ENCODE results near the gene LHX1. TPM values are rescaled to one million over a fixed set of nuclear protein-coding genes. Genes with fewer than 3 reads are reported as not detected.

LHX1 gene
- polyA plus RNA-seq, 1 of the 3 experiments (the other 2 are of a cell fraction) = not detected

DNA sequence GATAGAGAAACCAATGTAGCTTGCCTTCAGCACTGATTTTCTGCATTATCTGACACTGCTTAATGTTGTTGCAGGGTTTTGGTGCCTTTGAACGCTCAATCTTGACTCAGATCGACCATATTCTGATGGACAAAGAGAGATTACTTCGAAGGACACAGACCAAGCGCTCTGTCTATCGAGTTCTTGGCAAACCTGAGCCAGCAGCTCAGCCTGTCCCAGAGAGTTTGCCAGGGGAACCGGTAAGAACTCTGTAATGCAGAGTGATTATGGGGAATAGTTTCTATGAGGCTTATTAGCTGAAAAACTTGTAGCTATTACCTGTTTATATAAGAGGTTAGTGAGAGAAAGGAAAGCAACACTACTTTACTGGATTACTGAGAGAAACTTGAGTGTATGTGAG, 51.9 kb downstream of the LHX1 start (continued):
- TF ChIP-seq, protein P1, sequence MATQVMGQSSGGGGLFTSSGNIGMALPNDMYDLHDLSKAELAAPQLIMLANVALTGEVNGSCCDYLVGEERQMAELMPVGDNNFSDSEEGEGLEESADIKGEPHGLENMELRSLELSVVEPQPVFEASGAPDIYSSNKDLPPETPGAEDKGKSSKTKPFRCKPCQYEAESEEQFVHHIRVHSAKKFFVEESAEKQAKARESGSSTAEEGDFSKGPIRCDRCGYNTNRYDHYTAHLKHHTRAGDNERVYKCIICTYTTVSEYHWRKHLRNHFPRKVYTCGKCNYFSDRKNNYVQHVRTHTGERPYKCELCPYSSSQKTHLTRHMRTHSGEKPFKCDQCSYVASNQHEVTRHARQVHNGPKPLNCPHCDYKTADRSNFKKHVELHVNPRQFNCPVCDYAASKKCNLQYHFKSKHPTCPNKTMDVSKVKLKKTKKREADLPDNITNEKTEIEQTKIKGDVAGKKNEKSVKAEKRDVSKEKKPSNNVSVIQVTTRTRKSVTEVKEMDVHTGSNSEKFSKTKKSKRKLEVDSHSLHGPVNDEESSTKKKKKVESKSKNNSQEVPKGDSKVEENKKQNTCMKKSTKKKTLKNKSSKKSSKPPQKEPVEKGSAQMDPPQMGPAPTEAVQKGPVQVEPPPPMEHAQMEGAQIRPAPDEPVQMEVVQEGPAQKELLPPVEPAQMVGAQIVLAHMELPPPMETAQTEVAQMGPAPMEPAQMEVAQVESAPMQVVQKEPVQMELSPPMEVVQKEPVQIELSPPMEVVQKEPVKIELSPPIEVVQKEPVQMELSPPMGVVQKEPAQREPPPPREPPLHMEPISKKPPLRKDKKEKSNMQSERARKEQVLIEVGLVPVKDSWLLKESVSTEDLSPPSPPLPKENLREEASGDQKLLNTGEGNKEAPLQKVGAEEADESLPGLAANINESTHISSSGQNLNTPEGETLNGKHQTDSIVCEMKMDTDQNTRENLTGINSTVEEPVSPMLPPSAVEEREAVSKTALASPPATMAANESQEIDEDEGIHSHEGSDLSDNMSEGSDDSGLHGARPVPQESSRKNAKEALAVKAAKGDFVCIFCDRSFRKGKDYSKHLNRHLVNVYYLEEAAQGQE (IDR thresholded peaks at IDR 0.05; ENCODE audit: low read depth, low read length) = no peak
- TF ChIP-seq FOXM1 (IDR thresholded peaks at IDR 0.05; ENCODE audit: low read depth) (no peak), TCF12 (IDR thresholded peaks at IDR 0.05) (no peak), RCOR1 (IDR thresholded peaks at IDR 0.05; ENCODE audit: low read length) (no peak)

DNA sequence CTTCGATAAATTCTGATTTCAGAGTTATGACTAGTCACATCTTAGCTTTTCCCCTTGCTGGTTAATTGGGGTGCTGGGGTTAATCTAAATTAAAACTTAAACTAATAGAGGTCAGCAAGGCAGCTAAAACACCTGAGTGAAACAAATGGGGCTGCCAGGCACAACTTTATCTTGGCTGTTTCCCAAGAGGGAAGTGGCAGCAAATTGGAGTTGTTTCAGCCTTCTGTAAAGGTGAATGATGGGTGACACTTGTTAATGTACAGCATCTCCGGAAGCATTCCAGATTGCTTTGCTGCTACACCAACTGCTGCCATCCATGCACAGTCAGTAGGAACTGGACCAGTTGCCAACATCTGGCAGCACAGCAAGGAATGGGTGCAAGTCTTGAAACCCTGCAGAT, 55.4 kb downstream of the LHX1 start:
- H3K9me2 ChIP-seq = no peaks in the 10 kb centered on the region
- no peaks in the 10 kb centered on the region for H4K20me1 ChIP-seq (ENCODE audit: insufficient read depth)
- no peak overlapping the region for H3K9ac ChIP-seq
- no peak overlapping the region for H2AFZ ChIP-seq (ENCODE audit: low read depth)
- H3K4me3 ChIP-seq (ENCODE audit: low read depth in 2 of 2, low read length in 1 of 2) = no peak overlapping the region
- no peak overlapping the region for H3K4me2 ChIP-seq
- peaks cover 5 to 14% of the 10 kb centered on the region in 2 experiments; a peak in 3 of 4 replicates for H3K4me1 ChIP-seq (ENCODE audit: control insufficient read depth in 1 of 2, insufficient read depth in 2 of 2, low read depth in 1 of 2, low read length in 1 of 2)
- peaks cover 64 to 68% of the 10 kb centered on the region in 2 experiments for H3K36me3 ChIP-seq (replicated peaks in 1 of 2; ENCODE audit: control insufficient read depth in 1 of 2, insufficient read depth in 2 of 2, low read length in 1 of 2)
- peaks cover 11% of the 10 kb centered on the region for H3K79me2 ChIP-seq (ENCODE audit: insufficient read depth)
- peaks cover 6% of the 10 kb centered on the region for H3F3A ChIP-seq (replicated peaks; ENCODE audit: insufficient read depth)
- DNase-seq = no peak
- H3K27ac ChIP-seq (ENCODE audit: low read depth in 2 of 2, low read length in 1 of 2) = peak overlapping the region in 1 of 2 experiments; percentile 76; a peak in 2 of 4 replicates
- 64% methylated on average over 2 of the region's 2 CpGs for WGBS (ENCODE audit: low lambda C conversion rate)
- H3K9me3 ChIP-seq = no peaks in the 10 kb centered on the region
- no peaks in the 10 kb centered on the region for H3K27me3 ChIP-seq (ENCODE audit: insufficient read depth)
- CTCF ChIA-PET = interaction anchor here (1.1 to 2.4 kb wide), 4 partner anchors 49 to 363 kb away, joined by 3 to 7 read pairs (median 6); no protein-coding TSS in a partner anchor
- POLR2A ChIA-PET = no interaction called here
- TF ChIP-seq, protein P2, sequence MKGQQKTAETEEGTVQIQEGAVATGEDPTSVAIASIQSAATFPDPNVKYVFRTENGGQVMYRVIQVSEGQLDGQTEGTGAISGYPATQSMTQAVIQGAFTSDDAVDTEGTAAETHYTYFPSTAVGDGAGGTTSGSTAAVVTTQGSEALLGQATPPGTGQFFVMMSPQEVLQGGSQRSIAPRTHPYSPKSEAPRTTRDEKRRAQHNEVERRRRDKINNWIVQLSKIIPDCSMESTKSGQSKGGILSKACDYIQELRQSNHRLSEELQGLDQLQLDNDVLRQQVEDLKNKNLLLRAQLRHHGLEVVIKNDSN (IDR thresholded peaks at IDR 0.05; ENCODE audit: borderline replicate concordance, low read depth) = no peak
- no peak for TF ChIP-seq RFX5 (IDR thresholded peaks at IDR 0.05; ENCODE audit: low read length)
- TF ChIP-seq JUND (IDR thresholded peaks at IDR 0.05) = no peak
- no peak for TF ChIP-seq MXI1 (IDR thresholded peaks at IDR 0.05; ENCODE audit: low read depth, low read length)
- no peak for TF ChIP-seq GATA2 (CRISPR knock-in tag; IDR thresholded peaks at IDR 0.05)

DNA sequence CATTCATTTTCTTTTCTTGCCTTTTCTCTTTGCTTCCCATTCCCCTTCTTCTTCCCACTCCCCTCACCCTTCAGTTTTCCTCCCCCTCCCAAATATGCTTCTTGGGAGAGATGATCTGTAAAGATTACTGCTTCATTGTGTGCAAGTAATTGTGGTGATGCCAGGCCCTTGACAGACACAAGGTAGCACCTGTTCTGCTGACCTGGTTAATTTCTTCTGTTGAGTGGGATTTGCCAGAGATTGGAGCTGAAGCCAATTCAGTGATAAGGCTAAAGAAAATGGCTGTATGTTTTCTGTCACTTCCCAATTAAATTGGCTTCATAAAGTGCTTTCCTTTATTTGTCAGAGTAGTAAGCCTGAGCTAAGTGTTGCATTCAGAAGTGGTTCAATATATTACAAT, 56.0 kb downstream of the LHX1 start:
- no peaks in the 10 kb centered on the region for H3K27me3 ChIP-seq (ENCODE audit: insufficient read depth)
- H3K4me3 ChIP-seq (ENCODE audit: low read depth in 2 of 2, low read length in 1 of 2) = no peak overlapping the region
- H4K20me1 ChIP-seq (ENCODE audit: insufficient read depth) = no peaks in the 10 kb centered on the region
- H3F3A ChIP-seq (replicated peaks; ENCODE audit: insufficient read depth) = peaks cover 6% of the 10 kb centered on the region
- peak overlapping the region in 1 of 2 experiments; percentile 76; a peak in 2 of 4 replicates for H3K27ac ChIP-seq (ENCODE audit: low read depth in 2 of 2, low read length in 1 of 2)
- TF ChIP-seq, protein P3, sequence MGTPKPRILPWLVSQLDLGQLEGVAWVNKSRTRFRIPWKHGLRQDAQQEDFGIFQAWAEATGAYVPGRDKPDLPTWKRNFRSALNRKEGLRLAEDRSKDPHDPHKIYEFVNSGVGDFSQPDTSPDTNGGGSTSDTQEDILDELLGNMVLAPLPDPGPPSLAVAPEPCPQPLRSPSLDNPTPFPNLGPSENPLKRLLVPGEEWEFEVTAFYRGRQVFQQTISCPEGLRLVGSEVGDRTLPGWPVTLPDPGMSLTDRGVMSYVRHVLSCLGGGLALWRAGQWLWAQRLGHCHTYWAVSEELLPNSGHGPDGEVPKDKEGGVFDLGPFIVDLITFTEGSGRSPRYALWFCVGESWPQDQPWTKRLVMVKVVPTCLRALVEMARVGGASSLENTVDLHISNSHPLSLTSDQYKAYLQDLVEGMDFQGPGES (IDR thresholded peaks at IDR 0.05; ENCODE audit: low read depth, low read length) = no peak
- TF ChIP-seq NFIC (IDR thresholded peaks at IDR 0.05; ENCODE audit: borderline replicate concordance) = no peak
- TF ChIP-seq POLR2AphosphoS5 (IDR thresholded peaks at IDR 0.05; ENCODE audit: low read depth, low read length) = no peak
- TF ChIP-seq YY1 (IDR thresholded peaks at IDR 0.05; ENCODE audit: low read depth) = no peak
- TF ChIP-seq EP300 (IDR thresholded peaks at IDR 0.05; ENCODE audit: borderline replicate concordance in 1 of 2, low read depth in 1 of 2, low read length in 1 of 2) = peak in 1 of 2 experiments; percentile 87; a peak in 2 of 4 replicates
- peak; percentile 52 for TF ChIP-seq CHD2 (IDR thresholded peaks at IDR 0.05; ENCODE audit: low read length, partially characterized antibody)
- peak; percentile 67; the same call in 1 of the 2 replicates for TF ChIP-seq FOXJ3 (CRISPR knock-in tag; IDR thresholded peaks at IDR 0.05)
- no peak for TF ChIP-seq MEF2A (IDR thresholded peaks at IDR 0.05; ENCODE audit: borderline replicate concordance, low read depth)
- peak; percentile 92 for TF ChIP-seq GATA2 (CRISPR knock-in tag; IDR thresholded peaks at IDR 0.05)
- TF ChIP-seq RCOR1 (IDR thresholded peaks at IDR 0.05; ENCODE audit: low read length) = peak; percentile 57; the same call in 1 of the 2 replicates
- H3K4me1 ChIP-seq (ENCODE audit: control insufficient read depth in 1 of 2, insufficient read depth in 2 of 2, low read depth in 1 of 2, low read length in 1 of 2) = peaks cover 5 to 14% of the 10 kb centered on the region in 2 experiments; a peak in 3 of 4 replicates
- peak; percentile 28 for DNase-seq
- no peak overlapping the region for H2AFZ ChIP-seq (ENCODE audit: low read depth)
- peaks cover 66 to 69% of the 10 kb centered on the region in 2 experiments for H3K36me3 ChIP-seq (replicated peaks in 1 of 2; ENCODE audit: control insufficient read depth in 1 of 2, insufficient read depth in 2 of 2, low read length in 1 of 2)
- H3K4me2 ChIP-seq = no peak overlapping the region
- no peak overlapping the region for H3K9ac ChIP-seq
- H3K79me2 ChIP-seq (ENCODE audit: insufficient read depth) = peaks cover 11% of the 10 kb centered on the region
- no peaks in the 10 kb centered on the region for H3K9me3 ChIP-seq
- no peaks in the 10 kb centered on the region for H3K9me2 ChIP-seq
- POLR2A ChIA-PET = interaction anchor here (0.9 kb wide), 1 partner anchor 24 kb away, joined by 4 read pairs; no protein-coding TSS in a partner anchor
- CTCF ChIA-PET = interaction anchor here (0.8 to 2.4 kb wide), 7 partner anchors 12 to 364 kb away, joined by 3 to 7 read pairs (median 6); no protein-coding TSS in a partner anchor
